ENCODE measurements around the gene WASF2.

The WASF2 gene

GRCh38 chr1:27525296-27526272 lies 35.6 kb upstream of the WASF2 start:
- ATAC-seq = peak; percentile 45
- Mint-ChIP-seq H3K9me3 (no peaks in the 10 kb centered on the region), H3K4me3 (peak overlapping the region; percentile 78 to 86), H3K27me3 (no peaks in the 10 kb centered on the region), H3K27ac (peak overlapping the region; percentile 20 to 80), H3K4me1 (peaks cover 77% of the 10 kb centered on the region)
- peak; percentile 50 to 64 for DNase-seq

DNA sequence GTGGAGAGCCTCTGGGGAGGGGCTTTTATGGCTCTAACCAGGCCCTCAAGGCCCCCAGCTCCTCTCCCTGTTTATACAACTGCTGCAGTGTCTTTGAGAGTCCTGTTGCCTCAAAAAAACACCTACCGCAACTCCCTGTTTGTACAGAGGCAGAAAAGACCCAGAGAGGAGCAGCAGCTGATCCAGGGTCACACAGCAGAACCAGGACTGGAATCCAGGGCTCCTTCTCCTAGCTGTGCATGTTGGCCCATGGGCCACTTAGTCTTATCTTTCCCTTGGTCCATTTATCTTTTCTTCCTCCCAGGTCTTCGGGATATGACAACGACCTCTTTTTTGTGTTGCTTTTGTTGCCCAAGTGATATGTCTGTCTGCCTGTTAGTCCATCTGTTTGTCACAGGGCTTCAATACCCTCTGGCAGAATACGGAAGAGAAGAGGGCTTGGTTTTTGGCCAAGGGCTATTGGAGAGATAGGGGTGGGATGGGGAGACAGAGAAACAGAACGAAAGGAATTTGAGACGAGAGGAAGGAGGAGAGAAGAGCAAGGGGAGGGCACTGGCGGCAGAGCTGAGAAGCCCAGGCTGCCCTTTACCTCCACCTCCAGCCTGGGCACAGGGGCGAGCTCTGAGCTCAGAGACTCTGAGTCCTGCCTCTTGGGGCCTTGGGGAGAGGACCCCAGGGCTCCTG lies 33.5 kb upstream of the WASF2 start:
- Mint-ChIP-seq H3K27me3 (no peaks in the 10 kb centered on the region), H3K9me3 (no peaks in the 10 kb centered on the region), H3K4me3 (peak overlapping the region; percentile 80 to 82), H3K27ac (peak overlapping the region; percentile 35 to 96), H3K4me1 (peaks cover 90% of the 10 kb centered on the region)
- DNase-seq (no peak), ATAC-seq (no peak)

- Mint-ChIP-seq H3K4me1 (peaks cover 94% of the 10 kb centered on the region), H3K27ac (peak overlapping the region; percentile 96), H3K4me3 (peak overlapping the region; percentile 80 to 82), H3K9me3 (no peaks in the 10 kb centered on the region), H3K27me3 (no peaks in the 10 kb centered on the region)
- ATAC-seq = peak; percentile 67
- DNase-seq = peak; percentile 62 to 75
Measured at GRCh38 chr1:27522432-27523336, 32.7 kb upstream of the WASF2 start.

DNA sequence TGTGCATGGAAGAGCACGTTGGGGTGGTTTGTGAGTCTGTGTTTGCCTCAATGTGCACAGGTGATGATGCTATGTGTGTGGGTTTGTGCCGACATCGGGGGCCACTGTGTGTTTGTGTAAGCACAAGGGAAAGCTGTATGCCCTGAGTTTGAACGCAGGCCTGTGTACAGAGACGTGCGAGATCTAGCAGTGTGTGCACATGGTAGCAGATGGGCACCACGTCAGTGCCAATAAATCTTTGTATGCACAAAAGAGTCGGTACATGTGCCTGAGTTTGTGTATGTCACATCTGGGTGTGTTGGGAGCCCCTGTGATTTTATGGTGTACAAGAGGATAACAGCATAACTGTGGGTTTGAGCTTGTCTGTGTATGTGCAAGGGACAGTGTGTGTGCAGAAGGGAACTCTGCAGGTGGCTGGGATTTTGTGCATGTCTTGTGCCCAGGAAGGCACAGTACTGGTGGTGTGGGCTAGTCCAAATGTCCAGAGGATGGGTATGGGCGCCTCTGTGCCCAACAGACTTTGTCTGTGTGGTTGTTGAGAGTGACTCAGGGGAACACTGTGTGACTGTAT lies 32.0 kb upstream of the WASF2 start:
- Mint-ChIP-seq H3K9me3 (no peaks in the 10 kb centered on the region), H3K4me1 (peaks cover 94% of the 10 kb centered on the region), H3K27ac (peak overlapping the region; percentile 96), H3K27me3 (no peaks in the 10 kb centered on the region), H3K4me3 (peak overlapping the region; percentile 80 to 82)
- DNase-seq (peak; percentile 24 to 28), ATAC-seq (peak; percentile 15)

DNA sequence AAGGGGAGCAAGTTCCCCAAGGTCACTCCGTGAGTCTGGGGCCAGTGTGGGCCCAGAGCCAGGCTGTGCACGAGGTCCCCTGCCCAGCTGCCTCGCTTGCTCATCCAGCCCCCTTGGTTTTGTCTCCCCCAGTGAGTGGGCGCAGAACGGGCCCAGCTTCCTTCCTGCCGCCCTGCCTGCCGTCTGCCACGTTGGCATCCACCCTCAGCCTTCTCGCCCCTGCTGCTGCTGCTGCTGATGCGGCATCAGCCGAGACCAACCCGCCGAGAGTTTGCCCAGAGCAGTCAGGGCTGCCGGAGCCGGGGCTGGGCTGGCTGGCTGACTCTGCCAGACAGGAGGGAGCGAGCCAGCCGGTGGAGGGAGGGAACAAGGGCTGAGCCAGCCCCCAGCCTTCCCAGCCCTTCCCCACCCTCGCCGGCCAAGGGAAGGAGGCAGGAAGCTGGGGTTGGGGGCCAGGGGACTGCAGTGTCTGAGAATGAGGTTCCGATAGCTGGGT lies 31.4 kb upstream of the WASF2 start:
- H3K4me3 Mint-ChIP-seq = peak overlapping the region; percentile 80 to 82
- H3K27ac Mint-ChIP-seq = peak overlapping the region; percentile 96
- DNase-seq (peak; percentile 53 to 63), ATAC-seq (peak; percentile 5)
- H3K9me3 Mint-ChIP-seq = no peaks in the 10 kb centered on the region
- H3K27me3 Mint-ChIP-seq = no peaks in the 10 kb centered on the region
- peaks cover 94% of the 10 kb centered on the region for H3K4me1 Mint-ChIP-seq

GRCh38 chr1:27520651-27521050 lies 30.7 kb upstream of the WASF2 start:
- no peak for DNase-seq
- peak overlapping the region; percentile 80 to 82 for H3K4me3 Mint-ChIP-seq
- H3K4me1 Mint-ChIP-seq = peaks cover 94% of the 10 kb centered on the region

DNA sequence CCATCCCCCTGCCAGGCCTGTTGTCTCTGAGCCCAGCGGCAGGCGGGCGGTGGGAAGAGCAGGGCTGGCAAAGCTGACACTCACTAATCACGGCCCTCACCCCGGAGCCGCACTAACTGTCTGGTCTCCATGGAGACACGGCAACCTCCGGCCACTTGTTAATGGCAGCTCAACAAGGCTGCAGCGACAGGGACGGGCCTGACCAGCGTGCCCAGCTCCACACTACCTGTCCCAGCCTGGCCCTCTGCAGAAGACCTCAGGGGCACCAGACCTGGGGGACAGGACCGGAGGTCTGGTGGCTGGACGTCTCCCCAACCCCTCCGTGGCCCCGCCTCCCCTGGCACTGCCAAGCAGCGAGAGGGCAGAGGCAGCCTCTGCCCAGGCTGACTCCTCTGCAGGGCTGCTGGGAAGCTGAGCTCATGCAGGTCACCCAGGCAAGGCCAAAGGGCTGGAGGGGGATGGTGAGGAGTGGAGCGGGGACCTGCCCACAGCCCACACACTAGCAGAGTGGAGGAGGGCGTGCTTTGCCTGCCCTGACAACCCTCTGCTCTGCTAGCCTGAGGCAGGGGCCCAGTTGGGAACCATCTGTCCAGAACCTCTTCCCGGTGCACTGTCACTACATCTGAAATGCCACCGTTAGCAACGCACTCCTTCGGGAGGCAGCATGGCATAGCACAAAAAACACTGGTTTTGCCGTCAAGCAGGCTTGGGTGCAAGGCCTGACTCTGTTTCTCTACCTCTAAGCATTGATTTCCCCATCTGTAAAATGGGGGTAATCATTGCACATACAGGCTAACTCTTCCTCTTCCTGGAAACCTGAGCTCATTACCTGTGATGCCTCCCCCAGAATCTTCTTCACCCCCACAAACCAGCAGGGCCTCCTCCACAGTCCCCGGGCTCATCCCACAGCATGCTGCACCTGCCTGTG lies 29.6 kb upstream of the WASF2 start:
- H3K4me3 Mint-ChIP-seq = peak overlapping the region in 1 of 2 donors; percentile 80
- no peaks in the 10 kb centered on the region for H3K27me3 Mint-ChIP-seq
- peak overlapping the region in 1 of 2 donors; percentile 35 for H3K27ac Mint-ChIP-seq
- peaks cover 86% of the 10 kb centered on the region for H3K4me1 Mint-ChIP-seq
- no peak for ATAC-seq
- no peak for DNase-seq
- no peaks in the 10 kb centered on the region for H3K9me3 Mint-ChIP-seq

More at GRCh38 chr1:27520651-27521050, 30.7 kb upstream of the WASF2 start:
- peak overlapping the region; percentile 96 for H3K27ac Mint-ChIP-seq
- no peaks in the 10 kb centered on the region for H3K27me3 Mint-ChIP-seq
- no peaks in the 10 kb centered on the region for H3K9me3 Mint-ChIP-seq
- ATAC-seq = no peak

DNA sequence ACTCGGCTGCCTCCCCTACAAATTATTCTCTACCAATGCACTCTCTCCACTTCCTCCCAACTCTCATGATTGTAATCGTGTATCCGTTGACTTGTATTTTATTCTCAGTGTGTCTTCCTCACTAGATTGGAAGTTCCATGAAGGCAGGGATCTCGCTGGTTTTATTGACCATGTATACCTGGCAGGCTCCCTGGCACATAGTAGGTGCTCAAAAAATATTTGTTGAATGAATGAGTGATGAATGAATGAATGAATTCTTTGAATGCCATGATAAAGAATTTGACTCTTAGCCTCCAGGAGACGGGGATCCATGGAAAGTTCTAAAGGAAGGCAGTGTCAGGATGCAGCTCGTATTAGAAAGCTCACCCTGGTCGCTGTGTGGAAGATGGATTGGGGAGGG lies 28.8 kb upstream of the WASF2 start:
- Mint-ChIP-seq H3K27ac (no peak overlapping the region), H3K4me1 (peaks cover 81% of the 10 kb centered on the region), H3K4me3 (no peak overlapping the region), H3K27me3 (no peaks in the 10 kb centered on the region), H3K9me3 (no peaks in the 10 kb centered on the region)
- no peak for ATAC-seq
- DNase-seq = no peak

DNA sequence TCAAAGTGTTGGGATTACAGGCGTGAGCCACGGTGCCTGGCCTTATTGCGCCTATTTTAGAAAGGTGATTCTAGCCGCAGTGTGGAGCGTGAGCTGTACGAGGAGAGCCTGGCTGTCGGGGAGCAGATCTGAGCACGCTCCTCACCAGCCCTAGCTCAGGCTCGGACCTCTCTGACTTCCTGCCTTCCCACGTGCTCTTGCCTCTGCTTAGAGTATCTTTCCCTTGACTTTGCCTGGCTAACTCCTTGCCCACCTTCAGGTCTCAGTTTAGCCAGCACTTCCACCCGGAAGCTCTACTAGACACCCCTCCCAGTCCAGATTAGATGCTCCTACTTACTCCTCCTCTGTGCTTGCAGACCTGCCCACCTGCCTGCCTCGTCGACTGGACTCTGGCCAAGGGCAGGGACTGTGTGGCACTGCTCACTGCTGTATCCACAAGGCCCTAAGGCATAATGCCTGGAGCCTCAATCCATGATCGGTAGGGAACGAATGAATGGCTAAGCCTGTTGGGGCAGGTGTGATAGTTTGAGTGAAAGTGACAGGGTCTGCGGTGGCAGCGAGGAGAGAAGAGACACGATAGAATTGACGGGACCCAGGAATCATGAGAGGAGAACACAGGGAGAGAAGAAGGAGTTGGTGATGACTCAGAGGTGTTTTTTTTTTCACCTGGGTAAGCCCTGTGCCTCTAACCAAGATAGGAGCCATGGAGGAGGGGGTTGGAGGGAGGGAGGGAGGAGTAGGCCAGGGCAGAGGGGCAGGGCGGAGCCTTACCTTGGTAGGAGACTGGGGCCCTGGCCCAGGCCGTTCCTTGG lies 28.1 kb upstream of the WASF2 start:
- H3K9me3 Mint-ChIP-seq = no peaks in the 10 kb centered on the region
- ATAC-seq (no peak), DNase-seq (no peak)
- no peaks in the 10 kb centered on the region for H3K27me3 Mint-ChIP-seq
- H3K27ac Mint-ChIP-seq = peak overlapping the region; percentile 4 to 22
- peak overlapping the region in 1 of 2 donors; percentile 6 for H3K4me3 Mint-ChIP-seq
- peaks cover 78% of the 10 kb centered on the region for H3K4me1 Mint-ChIP-seq

GRCh38 chr1:27517301-27517700 lies 27.3 kb upstream of the WASF2 start:
- no peak for DNase-seq
- Mint-ChIP-seq H3K27me3 (no peaks in the 10 kb centered on the region), H3K4me3 (no peak overlapping the region), H3K4me1 (peaks cover 71% of the 10 kb centered on the region), H3K9me3 (no peaks in the 10 kb centered on the region), H3K27ac (peak overlapping the region; percentile 7 to 22)
- ATAC-seq = no peak

- Mint-ChIP-seq H3K4me3 (no peak overlapping the region), H3K27ac (no peak overlapping the region), H3K9me3 (no peaks in the 10 kb centered on the region), H3K27me3 (no peaks in the 10 kb centered on the region), H3K4me1 (peaks cover 54% of the 10 kb centered on the region)
- no peak for ATAC-seq
- DNase-seq = no peak
Measured at GRCh38 chr1:27515626-27516025, 25.7 kb upstream of the WASF2 start.

- DNase-seq (no peak), ATAC-seq (no peak)
- Mint-ChIP-seq H3K4me3 (no peak overlapping the region), H3K27me3 (no peaks in the 10 kb centered on the region), H3K27ac (no peak overlapping the region), H3K4me1 (peaks cover 46% of the 10 kb centered on the region), H3K9me3 (no peaks in the 10 kb centered on the region)
Measured at GRCh38 chr1:27513958-27514357, 24.0 kb upstream of the WASF2 start.

- DNase-seq = no peak
- H3K4me3 Mint-ChIP-seq = no peak overlapping the region
- no peak overlapping the region for H3K27ac Mint-ChIP-seq
- no peaks in the 10 kb centered on the region for H3K9me3 Mint-ChIP-seq
- H3K27me3 Mint-ChIP-seq = no peaks in the 10 kb centered on the region
- no peak for ATAC-seq
- H3K4me1 Mint-ChIP-seq = peaks cover 44% of the 10 kb centered on the region
Measured at GRCh38 chr1:27513528-27513927, 23.6 kb upstream of the WASF2 start.

Data from stimulated activated naive CD8-positive, alpha-beta T cell treated with anti-CD3 and anti-CD28 coated beads, Interleukin-15, amount 100 ng/mL, for 72 hours (primary cell).